ENCODE data around the gene PIK3C2G. TPM values are rescaled to one million over a fixed set of nuclear protein-coding genes. Genes with fewer than 3 reads are reported as not detected.

PIK3C2G gene
- total RNA-seq, 1 donor from 2014 or later = 2.7 TPM

GRCh38 chr12:18382236-18382885 is 121.0 kb downstream of the PIK3C2G start:
- Mint-ChIP-seq H3K4me3 (no peak overlapping the region), H3K27me3 (ENCODE audit: low read depth) (no peaks in the 10 kb centered on the region), H3K9me3 (peaks cover 10% of the 10 kb centered on the region), H3K4me1 (peaks cover 26% of the 10 kb centered on the region), H3K36me3 (no peaks in the 10 kb centered on the region), H3K27ac (peak overlapping the region; percentile 95)
- TF ChIP-seq CTCF (IDR thresholded peaks at IDR 0.05; ENCODE audit: unreplicated experiment) = no peak
- no peak for DNase-seq (ENCODE audit: low spot score in 2 of 2, unreplicated experiment in 2 of 2)

DNA sequence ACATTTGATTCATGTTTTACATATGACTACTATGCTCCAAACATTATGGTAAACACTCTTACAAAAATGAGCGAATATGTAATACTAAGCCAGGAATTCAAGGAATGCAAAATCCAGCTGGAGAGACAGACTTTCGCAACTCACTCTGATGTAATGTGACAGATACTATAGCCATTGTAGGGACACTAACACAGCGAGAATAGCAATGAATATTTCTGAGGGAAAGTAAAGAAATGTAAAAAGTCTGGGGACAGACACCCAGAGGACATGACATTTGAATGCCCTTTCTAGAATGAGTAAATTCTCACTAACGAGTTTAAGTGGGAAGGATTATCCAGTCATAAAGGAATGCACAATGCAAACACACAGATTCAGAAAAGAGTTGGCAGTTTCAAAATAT is 121.9 kb downstream of the PIK3C2G start:
- Mint-ChIP-seq H3K4me1 (peaks cover 33% of the 10 kb centered on the region), H3K27ac (peak overlapping the region; percentile 95), H3K4me3 (no peak overlapping the region), H3K36me3 (no peaks in the 10 kb centered on the region), H3K9me3 (peaks cover 14% of the 10 kb centered on the region), H3K27me3 (ENCODE audit: low read depth) (no peaks in the 10 kb centered on the region)
- no peak for TF ChIP-seq CTCF (IDR thresholded peaks at IDR 0.05; ENCODE audit: unreplicated experiment)
- no peak for DNase-seq (ENCODE audit: low spot score in 2 of 2, unreplicated experiment in 2 of 2)

- TF ChIP-seq CTCF (IDR thresholded peaks at IDR 0.05; ENCODE audit: unreplicated experiment) = no peak
- peaks cover 30% of the 10 kb centered on the region for H3K4me1 Mint-ChIP-seq
- peaks cover 13% of the 10 kb centered on the region for H3K9me3 Mint-ChIP-seq
- H3K36me3 Mint-ChIP-seq = peaks cover 1% of the 10 kb centered on the region
- no peak overlapping the region for H3K27ac Mint-ChIP-seq
- DNase-seq (ENCODE audit: low spot score in 2 of 2, unreplicated experiment in 2 of 2) = no peak
- H3K27me3 Mint-ChIP-seq (ENCODE audit: low read depth) = no peaks in the 10 kb centered on the region
- H3K4me3 Mint-ChIP-seq = no peak overlapping the region
These were observed 126.4 kb downstream of the PIK3C2G start for GRCh38 chr12:18387706-18388105.

GRCh38 chr12:18389820-18390219 is 128.5 kb downstream of the PIK3C2G start:
- Mint-ChIP-seq H3K4me3 (no peak overlapping the region), H3K27ac (no peak overlapping the region), H3K27me3 (ENCODE audit: low read depth) (no peaks in the 10 kb centered on the region), H3K36me3 (peaks cover 1% of the 10 kb centered on the region), H3K9me3 (peaks cover 19% of the 10 kb centered on the region), H3K4me1 (peaks cover 20% of the 10 kb centered on the region)
- no peak for TF ChIP-seq CTCF (IDR thresholded peaks at IDR 0.05; ENCODE audit: unreplicated experiment)
- DNase-seq (ENCODE audit: low spot score in 2 of 2, unreplicated experiment in 2 of 2) = no peak

DNA sequence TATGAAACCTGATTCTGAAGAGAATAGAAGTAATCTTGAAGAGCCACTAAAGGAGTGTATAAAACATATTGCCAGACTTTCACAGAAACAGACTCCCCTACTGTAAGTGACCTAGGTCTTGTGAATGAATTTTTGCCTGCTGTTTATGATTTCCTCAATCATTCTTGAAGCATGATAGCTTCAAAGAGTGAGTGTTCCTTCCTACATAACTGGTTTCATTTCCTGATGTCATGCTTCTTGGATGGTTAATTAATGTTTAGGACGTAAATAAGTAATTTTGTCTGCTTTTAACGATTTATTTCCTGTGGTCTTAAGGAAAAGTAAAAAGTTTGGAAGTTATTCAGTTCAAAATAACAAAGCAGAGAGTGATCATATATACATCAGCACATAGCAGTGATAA is 129.8 kb downstream of the PIK3C2G start:
- peaks cover 14% of the 10 kb centered on the region for H3K9me3 Mint-ChIP-seq
- no peaks in the 10 kb centered on the region for H3K27me3 Mint-ChIP-seq (ENCODE audit: low read depth)
- TF ChIP-seq CTCF (IDR thresholded peaks at IDR 0.05; ENCODE audit: unreplicated experiment) = no peak
- H3K4me3 Mint-ChIP-seq = no peak overlapping the region
- peaks cover 18% of the 10 kb centered on the region for H3K4me1 Mint-ChIP-seq
- peaks cover 1% of the 10 kb centered on the region for H3K36me3 Mint-ChIP-seq
- H3K27ac Mint-ChIP-seq = no peak overlapping the region
- no peak for DNase-seq (ENCODE audit: low spot score in 2 of 2, unreplicated experiment in 2 of 2)

Measured in mesothelial cell of epicardium (in vitro differentiated cells).